Activated naive CD8-positive, alpha-beta T cell treated with anti-CD3 and anti-CD28 coated beads for 36 hours (primary cell): Measurements from ENCODE around the gene CYBC1. TPM values are rescaled to one million over a fixed set of nuclear protein-coding genes. Genes with fewer than 3 reads are reported as not detected.
A peak's percentile ranks its signal among the peaks of the same experiment; 100 is the strongest.

Source experiments
- DNase-seq: peaks from one replicate; pipeline ENCODE4 v3.0.0; 2021
- H3K27ac Mint-ChIP-seq: one replicate; pipeline ENCODE4 v1.8.0; 2022; ENCODE audit warnings: mild to moderate bottlenecking, moderate library complexity, mixed read lengths
- H3K27me3 Mint-ChIP-seq: one replicate; pipeline ENCODE4 v1.8.0; 2022; ENCODE audit warnings: mild to moderate bottlenecking, mixed read lengths
- H3K36me3 Mint-ChIP-seq: one replicate; pipeline ENCODE4 v1.8.0; 2021; ENCODE audit warnings: mild to moderate bottlenecking, mixed read lengths
- H3K4me1 Mint-ChIP-seq: one replicate; pipeline ENCODE4 v1.8.0; 2021; ENCODE audit warnings: mixed read lengths
- H3K4me3 Mint-ChIP-seq: one replicate; pipeline ENCODE4 v1.8.0; 2022; ENCODE audit warnings: mild to moderate bottlenecking, moderate library complexity, mixed read lengths
- H3K9me3 Mint-ChIP-seq: one replicate; pipeline ENCODE4 v1.8.0; 2022; ENCODE audit warnings: mixed read lengths
- total RNA-seq, 2 experiments: library from RNA; stranded (reverse); gene quantifications; one replicate each; pipeline ENCODE4 v1.2.3, GENCODE V29; 2021

The CYBC1 gene
- total RNA-seq, 2 experiments from 2014 or later: 156 to 163 TPM

GRCh38 chr17:82445542-82445941, 5.0 kb downstream of the CYBC1 start:
- Mint-ChIP-seq H3K27me3 (no peaks in the 10 kb centered on the region), H3K4me1 (peaks cover 14% of the 10 kb centered on the region), H3K36me3 (peaks cover 28% of the 10 kb centered on the region), H3K4me3 (no peak overlapping the region), H3K9me3 (no peaks in the 10 kb centered on the region), H3K27ac (no peak overlapping the region)
- no peak for DNase-seq

- Mint-ChIP-seq H3K27ac (no peak overlapping the region), H3K4me1 (peaks cover 14% of the 10 kb centered on the region), H3K36me3 (peaks cover 29% of the 10 kb centered on the region), H3K4me3 (no peak overlapping the region), H3K9me3 (no peaks in the 10 kb centered on the region), H3K27me3 (no peaks in the 10 kb centered on the region)
- DNase-seq: no peak
Measured at GRCh38 chr17:82444941-82445521, 5.5 kb downstream of the CYBC1 start.

- no peak for DNase-seq
- Mint-ChIP-seq H3K9me3 (no peaks in the 10 kb centered on the region), H3K36me3 (peaks cover 23% of the 10 kb centered on the region), H3K27ac (no peak overlapping the region), H3K27me3 (no peaks in the 10 kb centered on the region), H3K4me1 (peaks cover 8% of the 10 kb centered on the region), H3K4me3 (no peak overlapping the region)
Measured at GRCh38 chr17:82444284-82444893, 6.2 kb downstream of the CYBC1 start.

- Mint-ChIP-seq H3K36me3 (peaks cover 18% of the 10 kb centered on the region), H3K4me1 (peaks cover 8% of the 10 kb centered on the region), H3K27ac (no peak overlapping the region), H3K27me3 (no peaks in the 10 kb centered on the region), H3K9me3 (no peaks in the 10 kb centered on the region), H3K4me3 (no peak overlapping the region)
- no peak for DNase-seq
Measured at GRCh38 chr17:82443465-82444283, 6.9 kb downstream of the CYBC1 start.

- Mint-ChIP-seq H3K27ac (no peak overlapping the region), H3K9me3 (no peaks in the 10 kb centered on the region), H3K27me3 (no peaks in the 10 kb centered on the region), H3K4me1 (peaks cover 6% of the 10 kb centered on the region), H3K36me3 (peaks cover 16% of the 10 kb centered on the region), H3K4me3 (no peak overlapping the region)
- no peak for DNase-seq
Measured at GRCh38 chr17:82442643-82443464, 7.7 kb downstream of the CYBC1 start.

- DNase-seq: no peak
- peaks cover 12% of the 10 kb centered on the region for H3K36me3 Mint-ChIP-seq
- no peaks in the 10 kb centered on the region for H3K9me3 Mint-ChIP-seq
- H3K27me3 Mint-ChIP-seq: no peaks in the 10 kb centered on the region
- H3K4me3 Mint-ChIP-seq: no peak overlapping the region
- no peaks in the 10 kb centered on the region for H3K4me1 Mint-ChIP-seq
- H3K27ac Mint-ChIP-seq: no peak overlapping the region
Measured at GRCh38 chr17:82441691-82442487, 8.7 kb downstream of the CYBC1 start.

- Mint-ChIP-seq H3K9me3 (no peaks in the 10 kb centered on the region), H3K4me1 (no peaks in the 10 kb centered on the region), H3K27ac (no peak overlapping the region), H3K4me3 (no peak overlapping the region), H3K27me3 (no peaks in the 10 kb centered on the region), H3K36me3 (peaks cover 9% of the 10 kb centered on the region)
- DNase-seq: no peak
Measured at GRCh38 chr17:82440991-82441627, 9.4 kb downstream of the CYBC1 start.

GRCh38 chr17:82440469-82440981, 10.0 kb downstream of the CYBC1 start:
- DNase-seq: no peak
- Mint-ChIP-seq H3K9me3 (no peaks in the 10 kb centered on the region), H3K27me3 (no peaks in the 10 kb centered on the region), H3K4me3 (no peak overlapping the region), H3K36me3 (peaks cover 9% of the 10 kb centered on the region), H3K27ac (peak overlapping the region; percentile 29), H3K4me1 (no peaks in the 10 kb centered on the region)

GRCh38 chr17:82439829-82440365, 10.7 kb downstream of the CYBC1 start:
- Mint-ChIP-seq H3K9me3 (no peaks in the 10 kb centered on the region), H3K36me3 (peaks cover 9% of the 10 kb centered on the region), H3K4me1 (no peaks in the 10 kb centered on the region), H3K27me3 (no peaks in the 10 kb centered on the region), H3K4me3 (no peak overlapping the region), H3K27ac (no peak overlapping the region)
- no peak for DNase-seq

GRCh38 chr17:82439194-82439828, 11.2 kb downstream of the CYBC1 start:
- no peaks in the 10 kb centered on the region for H3K4me1 Mint-ChIP-seq
- H3K4me3 Mint-ChIP-seq: no peak overlapping the region
- H3K27ac Mint-ChIP-seq: no peak overlapping the region
- peaks cover 9% of the 10 kb centered on the region for H3K36me3 Mint-ChIP-seq
- H3K27me3 Mint-ChIP-seq: no peaks in the 10 kb centered on the region
- no peak for DNase-seq
- H3K9me3 Mint-ChIP-seq: no peaks in the 10 kb centered on the region

- Mint-ChIP-seq H3K27me3 (no peaks in the 10 kb centered on the region), H3K27ac (peak overlapping the region; percentile 51), H3K4me1 (peaks cover 1% of the 10 kb centered on the region), H3K36me3 (peaks cover 9% of the 10 kb centered on the region), H3K4me3 (no peak overlapping the region), H3K9me3 (no peaks in the 10 kb centered on the region)
- no peak for DNase-seq
Measured at GRCh38 chr17:82438401-82439193, 12.0 kb downstream of the CYBC1 start.

GRCh38 chr17:82437325-82437668, 13.3 kb downstream of the CYBC1 start:
- H3K27ac Mint-ChIP-seq: no peak overlapping the region
- peaks cover 6% of the 10 kb centered on the region for H3K36me3 Mint-ChIP-seq
- peaks cover 1% of the 10 kb centered on the region for H3K4me1 Mint-ChIP-seq
- H3K4me3 Mint-ChIP-seq: no peak overlapping the region
- DNase-seq: no peak
- no peaks in the 10 kb centered on the region for H3K27me3 Mint-ChIP-seq
- no peaks in the 10 kb centered on the region for H3K9me3 Mint-ChIP-seq
